GM23248 (cell line): ENCODE data around the gene ST3GAL5. TPM values are rescaled to one million over a fixed set of nuclear protein-coding genes. Genes with fewer than 3 reads are reported as not detected.
"Not testable (repeated sequence)": the region's sequence is repeated elsewhere in the genome, so short reads cannot be mapped to it uniquely, and the experiment has no call there.

Source experiments
- DNase-seq: peaks from one replicate; pipeline ENCODE4 v3.0.0-alpha.2; 2015
- H2AFZ ChIP-seq: fragments of 200-600 bp; sonication (generic); 2 replicates; pipeline ENCODE4 v1.6.1; 2016; ENCODE audit warnings: antibody characterized with exemption
- H3F3A ChIP-seq: fragments of 200-600 bp; sonication (generic); 2 replicates; pipeline ENCODE4 v1.6.1; 2016; ENCODE audit warnings: mild to moderate bottlenecking, antibody characterized with exemption, mixed run types; ENCODE audit not compliant: insufficient read depth
- H3K27ac ChIP-seq: fragments of 200-600 bp; sonication (generic); 2 replicates; pipeline ENCODE4 v1.5.1; 2016; ENCODE audit warnings: mild to moderate bottlenecking
- H3K27me3 ChIP-seq: fragments of 200-600 bp; sonication (generic); replicated peaks from 2 replicates; pipeline ENCODE4 v1.6.1; 2016; ENCODE audit warnings: mild to moderate bottlenecking; ENCODE audit not compliant: insufficient read depth
- H3K36me3 ChIP-seq: fragments of 200-600 bp; sonication (generic); 2 replicates; pipeline ENCODE4 v1.6.1; 2016; ENCODE audit warnings: low read depth, mild to moderate bottlenecking
- H3K4me1 ChIP-seq: fragments of 200-600 bp; sonication (generic); 2 replicates; pipeline ENCODE4 v1.6.1; 2016; ENCODE audit warnings: mild to moderate bottlenecking; ENCODE audit not compliant: insufficient read depth
- H3K4me2 ChIP-seq: fragments of 200-600 bp; sonication (generic); one replicate; pipeline ENCODE4 v1.6.1; 2016; ENCODE audit warnings: mild to moderate bottlenecking; ENCODE audit not compliant: unreplicated experiment
- H3K4me3 ChIP-seq: fragments of 200-600 bp; sonication (generic); 2 replicates; pipeline ENCODE4 v1.5.1; 2016; ENCODE audit warnings: mild to moderate bottlenecking
- H3K79me2 ChIP-seq: fragments of 200-600 bp; sonication (generic); 2 replicates; pipeline ENCODE4 v1.6.1; 2016; ENCODE audit warnings: mild to moderate bottlenecking; ENCODE audit not compliant: insufficient read depth
- H3K9ac ChIP-seq: fragments of 200-600 bp; sonication (generic); 2 replicates; pipeline ENCODE4 v1.6.1; 2016; ENCODE audit warnings: mild to moderate bottlenecking
- H3K9me2 ChIP-seq: fragments of 200-600 bp; sonication (generic); 2 replicates; pipeline ENCODE4 v1.6.1; 2016; ENCODE audit warnings: mixed run types, mild to moderate bottlenecking, moderate library complexity; ENCODE audit not compliant: insufficient read depth
- H3K9me3 ChIP-seq: fragments of 200-600 bp; sonication (generic); one replicate; pipeline ENCODE4 v1.6.1; 2017; ENCODE audit warnings: low read depth
- H4K20me1 ChIP-seq: fragments of 200-600 bp; sonication (generic); 2 replicates; pipeline ENCODE4 v1.6.0; 2016; ENCODE audit not compliant: insufficient read depth
- EZH2 ChIP-seq: fragments of 200-600 bp; sonication (generic); IDR thresholded peaks from 2 replicates; pipeline ENCODE4 v1.6.1; 2018; ENCODE audit warnings: antibody characterized with exemption, mild to moderate bottlenecking; ENCODE audit not compliant: insufficient read depth, poor library complexity, severe bottlenecking
- EZH2phosphoT487 ChIP-seq: fragments of 200-600 bp; sonication (generic); IDR thresholded peaks from 2 replicates; pipeline ENCODE4 v1.6.1; 2018; ENCODE audit warnings: antibody characterized with exemption, moderate library complexity, mild to moderate bottlenecking, low read depth; ENCODE audit not compliant: insufficient read depth
- WGBS, 2 experiments: methylation state at CpG; one replicate each; pipeline ENCODE4 v1.1.6; 2015 to 2017; ENCODE audit warnings: low lambda C conversion rate in 2 of 2, low coverage in 1 of 2; ENCODE audit errors: missing lambda C conversion rate in 2 of 2; 5-methylcytosine and 5-hydroxymethylcytosine counted together
- in situ Hi-C: fragments of 300-500 bp; cut with MboI; formaldehyde crosslinking; loops from 2 replicates; pipeline ENCODE4 v1.15.0; 2020
- polyA plus RNA-seq: library from polyadenylated mRNA; unstranded; fragments of >200 nt; fragmentation: Nextera tagmentation; extraction: Ambion mirVana; gene quantifications from 2 replicates; pipeline ENCODE4 v1.2.1, GENCODE V29; 2016
- total RNA-seq: library from RNA; depleted of rRNA; stranded (reverse); fragments of >200 nt; shearing (Covaris generic); gene quantifications from 2 replicates; pipeline ENCODE4 v1.2.3, GENCODE V29; 2014

Gene ST3GAL5
- total and polyA plus RNA-seq, 2 experiments from 2014 or later: 16.4 to 21.0 TPM

GRCh38 chr2:85831735-85832134 is 57.1 kb downstream of the ST3GAL5 start:
- Histone ChIP-seq H3K79me2 (no peaks in the 10 kb centered on the region), H3K4me3 (no peak overlapping the region), H2AFZ (no peak overlapping the region), H3K4me2 (no peak overlapping the region), H3K36me3 (no peaks in the 10 kb centered on the region), H4K20me1 (no peaks in the 10 kb centered on the region), H3F3A (peaks cover 10% of the 10 kb centered on the region; the same call in 1 of the 2 replicates), H3K27me3 (no peaks in the 10 kb centered on the region), H3K9me3 (no peaks in the 10 kb centered on the region), H3K9me2 (no peaks in the 10 kb centered on the region), H3K27ac (no peak overlapping the region), H3K9ac (no peak overlapping the region), H3K4me1 (peaks cover 7% of the 10 kb centered on the region; the same call in 1 of the 2 replicates)
- DNase-seq: no peak
- 68 to 74% methylated on average over 2 of the region's 2 CpGs for WGBS, 2 experiments
- TF ChIP-seq EZH2: no peak
- TF ChIP-seq EZH2phosphoT487: no peak
- in situ Hi-C loops: no loop called here

GRCh38 chr2:85830645-85831044 is 58.1 kb downstream of the ST3GAL5 start:
- in situ Hi-C loops: no loop called here
- no peaks in the 10 kb centered on the region for H4K20me1 ChIP-seq
- no peaks in the 10 kb centered on the region for H3K79me2 ChIP-seq
- H3K4me1 ChIP-seq: peaks cover 7% of the 10 kb centered on the region; the same call in 1 of the 2 replicates
- H3K36me3 ChIP-seq: no peaks in the 10 kb centered on the region
- no peak overlapping the region for H2AFZ ChIP-seq
- WGBS, 2 experiments: 90 to 100% methylated on average over 1 of the region's 1 CpG
- H3K4me2 ChIP-seq: no peak overlapping the region
- no peaks in the 10 kb centered on the region for H3K9me2 ChIP-seq
- H3K4me3 ChIP-seq: no peak overlapping the region
- H3K9ac ChIP-seq: no peak overlapping the region
- no peaks in the 10 kb centered on the region for H3K27me3 ChIP-seq
- TF ChIP-seq EZH2 (no peak), EZH2phosphoT487 (no peak)
- no peak for DNase-seq
- H3K9me3 ChIP-seq: no peaks in the 10 kb centered on the region
- no peak overlapping the region for H3K27ac ChIP-seq
- H3F3A ChIP-seq: peaks cover 10% of the 10 kb centered on the region; the same call in 1 of the 2 replicates

GRCh38 chr2:85829394-85829793 is 59.4 kb downstream of the ST3GAL5 start:
- in situ Hi-C loops: loop anchor here (5.0 kb wide), 1 partner anchor 253 kb away; no protein-coding TSS in a partner anchor

GRCh38 chr2:85828725-85829124 is 60.1 kb downstream of the ST3GAL5 start:
- Histone ChIP-seq H3F3A (no peaks in the 10 kb centered on the region), H3K9ac (no peak overlapping the region), H3K36me3 (no peaks in the 10 kb centered on the region), H3K79me2 (no peaks in the 10 kb centered on the region), H3K4me3 (no peak overlapping the region), H3K27me3 (no peaks in the 10 kb centered on the region), H3K9me3 (no peaks in the 10 kb centered on the region), H2AFZ (no peak overlapping the region), H4K20me1 (no peaks in the 10 kb centered on the region), H3K27ac (no peak overlapping the region), H3K4me1 (no peaks in the 10 kb centered on the region), H3K4me2 (no peak overlapping the region), H3K9me2 (no peaks in the 10 kb centered on the region)
- TF ChIP-seq EZH2phosphoT487 (no peak), EZH2 (no peak)
- whole genome bisulfite sequencing, 2 experiments: 88 to 90% methylated on average over 7 of the region's 7 CpGs
- no peak for DNase-seq
- in situ Hi-C loops: loop anchor here (5.0 kb wide), 1 partner anchor 254 kb away; no protein-coding TSS in a partner anchor

More at GRCh38 chr2:85829394-85829793, 59.4 kb downstream of the ST3GAL5 start:
- not testable (repeated sequence) for H3K9me3 ChIP-seq, H3K9ac ChIP-seq, H3K4me2 ChIP-seq, H2AFZ ChIP-seq, DNase-seq, H3K27me3 ChIP-seq, H3K36me3 ChIP-seq, H4K20me1 ChIP-seq, H3K4me3 ChIP-seq, H3K27ac ChIP-seq, H3K79me2 ChIP-seq, H3K9me2 ChIP-seq, H3F3A ChIP-seq, H3K4me1 ChIP-seq
- 78 to 89% methylated on average over 4 of the region's 4 CpGs for WGBS, 2 experiments
